ENCODE results near the gene TKTL2. TPM values are rescaled to one million over a fixed set of nuclear protein-coding genes. Genes with fewer than 3 reads are reported as not detected.

TKTL2 gene
- total RNA-seq, 1 experiment from 2014 or later, result not detected

- Mint-ChIP-seq H3K4me3 (no peak overlapping the region), H3K27ac (peak overlapping the region; percentile 79; the same call in 1 of the 2 replicates), H3K9me3 (no peaks in the 10 kb centered on the region), H3K36me3 (no peaks in the 10 kb centered on the region), H3K27me3 (ENCODE audit: low read depth) (no peaks in the 10 kb centered on the region), H3K4me1 (peaks cover 2% of the 10 kb centered on the region; the same call in 1 of the 2 replicates)
- CTCF ChIA-PET, result no interaction called here
- ATAC-seq (no peak), DNase-seq (ENCODE audit: low spot score) (no peak)
- POLR2A ChIA-PET, result no interaction called here
- TF ChIP-seq ESRRA (CRISPR knock-in tag; IDR thresholded peaks at IDR 0.05; ENCODE audit: borderline replicate concordance) (no peak), USF2 (CRISPR knock-in tag; IDR thresholded peaks at IDR 0.05) (no peak)
Measured at GRCh38 chr4:163448540-163449203, 24.9 kb downstream of the TKTL2 start.

DNA sequence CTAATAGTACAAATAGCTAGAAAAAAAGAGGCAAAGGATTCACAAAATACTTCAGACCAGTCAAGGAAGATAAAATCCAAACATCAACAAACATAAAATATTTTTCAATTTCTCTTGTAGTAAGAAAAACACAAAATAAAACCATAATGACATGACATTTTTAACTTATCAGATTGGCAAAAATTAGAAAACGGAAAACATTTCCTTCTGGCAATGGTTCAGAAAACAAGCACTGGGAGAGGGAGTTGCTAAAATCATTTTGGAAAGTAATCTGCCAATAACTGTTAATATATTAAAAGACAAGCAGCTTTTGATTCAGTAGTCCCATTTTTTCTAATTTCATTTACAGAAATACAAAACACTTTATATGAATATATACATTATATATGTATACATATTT, 26.1 kb downstream of the TKTL2 start:
- TF ChIP-seq ZNF138 (CRISPR knock-in tag; conservative IDR thresholded peaks at IDR 0.05) (no peak), E2F4 (CRISPR knock-in tag; IDR thresholded peaks at IDR 0.05; ENCODE audit: borderline replicate concordance, low read depth) (no peak), ESRRA (CRISPR knock-in tag; IDR thresholded peaks at IDR 0.05; ENCODE audit: borderline replicate concordance) (no peak), IRF1 (CRISPR knock-in tag; IDR thresholded peaks at IDR 0.05) (no peak), MXD4 (CRISPR knock-in tag; IDR thresholded peaks at IDR 0.05; ENCODE audit: borderline replicate concordance) (no peak), ZNF532 (CRISPR knock-in tag; IDR thresholded peaks at IDR 0.05; ENCODE audit: borderline replicate concordance) (no peak), JAZF1 (CRISPR knock-in tag; IDR thresholded peaks at IDR 0.05) (no peak), ZNF219 (CRISPR knock-in tag; IDR thresholded peaks at IDR 0.05; ENCODE audit: borderline replicate concordance) (no peak)
- TF ChIP-seq, protein P1, sequence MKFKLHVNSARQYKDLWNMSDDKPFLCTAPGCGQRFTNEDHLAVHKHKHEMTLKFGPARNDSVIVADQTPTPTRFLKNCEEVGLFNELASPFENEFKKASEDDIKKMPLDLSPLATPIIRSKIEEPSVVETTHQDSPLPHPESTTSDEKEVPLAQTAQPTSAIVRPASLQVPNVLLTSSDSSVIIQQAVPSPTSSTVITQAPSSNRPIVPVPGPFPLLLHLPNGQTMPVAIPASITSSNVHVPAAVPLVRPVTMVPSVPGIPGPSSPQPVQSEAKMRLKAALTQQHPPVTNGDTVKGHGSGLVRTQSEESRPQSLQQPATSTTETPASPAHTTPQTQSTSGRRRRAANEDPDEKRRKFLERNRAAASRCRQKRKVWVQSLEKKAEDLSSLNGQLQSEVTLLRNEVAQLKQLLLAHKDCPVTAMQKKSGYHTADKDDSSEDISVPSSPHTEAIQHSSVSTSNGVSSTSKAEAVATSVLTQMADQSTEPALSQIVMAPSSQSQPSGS (CRISPR knock-in tag; IDR thresholded peaks at IDR 0.05; ENCODE audit: borderline replicate concordance, low read depth), result no peak
- TF ChIP-seq, protein P2, sequence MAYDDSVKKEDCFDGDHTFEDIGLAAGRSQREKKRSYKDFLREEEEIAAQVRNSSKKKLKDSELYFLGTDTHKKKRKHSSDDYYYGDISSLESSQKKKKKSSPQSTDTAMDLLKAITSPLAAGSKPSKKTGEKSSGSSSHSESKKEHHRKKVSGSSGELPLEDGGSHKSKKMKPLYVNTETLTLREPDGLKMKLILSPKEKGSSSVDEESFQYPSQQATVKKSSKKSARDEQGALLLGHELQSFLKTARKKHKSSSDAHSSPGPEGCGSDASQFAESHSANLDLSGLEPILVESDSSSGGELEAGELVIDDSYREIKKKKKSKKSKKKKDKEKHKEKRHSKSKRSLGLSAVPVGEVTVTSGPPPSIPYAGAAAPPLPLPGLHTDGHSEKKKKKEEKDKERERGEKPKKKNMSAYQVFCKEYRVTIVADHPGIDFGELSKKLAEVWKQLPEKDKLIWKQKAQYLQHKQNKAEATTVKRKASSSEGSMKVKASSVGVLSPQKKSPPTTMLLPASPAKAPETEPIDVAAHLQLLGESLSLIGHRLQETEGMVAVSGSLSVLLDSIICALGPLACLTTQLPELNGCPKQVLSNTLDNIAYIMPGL (CRISPR knock-in tag; IDR thresholded peaks at IDR 0.05), result no peak
- TF ChIP-seq, protein P3, sequence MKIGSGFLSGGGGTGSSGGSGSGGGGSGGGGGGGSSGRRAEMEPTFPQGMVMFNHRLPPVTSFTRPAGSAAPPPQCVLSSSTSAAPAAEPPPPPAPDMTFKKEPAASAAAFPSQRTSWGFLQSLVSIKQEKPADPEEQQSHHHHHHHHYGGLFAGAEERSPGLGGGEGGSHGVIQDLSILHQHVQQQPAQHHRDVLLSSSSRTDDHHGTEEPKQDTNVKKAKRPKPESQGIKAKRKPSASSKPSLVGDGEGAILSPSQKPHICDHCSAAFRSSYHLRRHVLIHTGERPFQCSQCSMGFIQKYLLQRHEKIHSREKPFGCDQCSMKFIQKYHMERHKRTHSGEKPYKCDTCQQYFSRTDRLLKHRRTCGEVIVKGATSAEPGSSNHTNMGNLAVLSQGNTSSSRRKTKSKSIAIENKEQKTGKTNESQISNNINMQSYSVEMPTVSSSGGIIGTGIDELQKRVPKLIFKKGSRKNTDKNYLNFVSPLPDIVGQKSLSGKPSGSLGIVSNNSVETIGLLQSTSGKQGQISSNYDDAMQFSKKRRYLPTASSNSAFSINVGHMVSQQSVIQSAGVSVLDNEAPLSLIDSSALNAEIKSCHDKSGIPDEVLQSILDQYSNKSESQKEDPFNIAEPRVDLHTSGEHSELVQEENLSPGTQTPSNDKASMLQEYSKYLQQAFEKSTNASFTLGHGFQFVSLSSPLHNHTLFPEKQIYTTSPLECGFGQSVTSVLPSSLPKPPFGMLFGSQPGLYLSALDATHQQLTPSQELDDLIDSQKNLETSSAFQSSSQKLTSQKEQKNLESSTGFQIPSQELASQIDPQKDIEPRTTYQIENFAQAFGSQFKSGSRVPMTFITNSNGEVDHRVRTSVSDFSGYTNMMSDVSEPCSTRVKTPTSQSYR (CRISPR knock-in tag; IDR thresholded peaks at IDR 0.05), result no peak
- TF ChIP-seq, protein P4, sequence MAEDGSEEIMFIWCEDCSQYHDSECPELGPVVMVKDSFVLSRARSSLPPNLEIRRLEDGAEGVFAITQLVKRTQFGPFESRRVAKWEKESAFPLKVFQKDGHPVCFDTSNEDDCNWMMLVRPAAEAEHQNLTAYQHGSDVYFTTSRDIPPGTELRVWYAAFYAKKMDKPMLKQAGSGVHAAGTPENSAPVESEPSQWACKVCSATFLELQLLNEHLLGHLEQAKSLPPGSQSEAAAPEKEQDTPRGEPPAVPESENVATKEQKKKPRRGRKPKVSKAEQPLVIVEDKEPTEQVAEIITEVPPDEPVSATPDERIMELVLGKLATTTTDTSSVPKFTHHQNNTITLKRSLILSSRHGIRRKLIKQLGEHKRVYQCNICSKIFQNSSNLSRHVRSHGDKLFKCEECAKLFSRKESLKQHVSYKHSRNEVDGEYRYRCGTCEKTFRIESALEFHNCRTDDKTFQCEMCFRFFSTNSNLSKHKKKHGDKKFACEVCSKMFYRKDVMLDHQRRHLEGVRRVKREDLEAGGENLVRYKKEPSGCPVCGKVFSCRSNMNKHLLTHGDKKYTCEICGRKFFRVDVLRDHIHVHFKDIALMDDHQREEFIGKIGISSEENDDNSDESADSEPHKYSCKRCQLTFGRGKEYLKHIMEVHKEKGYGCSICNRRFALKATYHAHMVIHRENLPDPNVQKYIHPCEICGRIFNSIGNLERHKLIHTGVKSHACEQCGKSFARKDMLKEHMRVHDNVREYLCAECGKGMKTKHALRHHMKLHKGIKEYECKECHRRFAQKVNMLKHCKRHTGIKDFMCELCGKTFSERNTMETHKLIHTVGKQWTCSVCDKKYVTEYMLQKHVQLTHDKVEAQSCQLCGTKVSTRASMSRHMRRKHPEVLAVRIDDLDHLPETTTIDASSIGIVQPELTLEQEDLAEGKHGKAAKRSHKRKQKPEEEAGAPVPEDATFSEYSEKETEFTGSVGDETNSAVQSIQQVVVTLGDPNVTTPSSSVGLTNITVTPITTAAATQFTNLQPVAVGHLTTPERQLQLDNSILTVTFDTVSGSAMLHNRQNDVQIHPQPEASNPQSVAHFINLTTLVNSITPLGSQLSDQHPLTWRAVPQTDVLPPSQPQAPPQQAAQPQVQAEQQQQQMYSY (CRISPR knock-in tag; IDR thresholded peaks at IDR 0.05), result no peak
- H3K27me3 Mint-ChIP-seq (ENCODE audit: low read depth), result no peaks in the 10 kb centered on the region
- H3K27ac Mint-ChIP-seq, result no peak overlapping the region
- no peak for ATAC-seq
- CTCF ChIA-PET, result interaction anchor here (0.7 kb wide), 1 partner anchor 169 kb away, joined by 5 read pairs; no protein-coding TSS in a partner anchor
- no peak for DNase-seq (ENCODE audit: low spot score)
- POLR2A ChIA-PET, result interaction anchor here (0.7 kb wide), 1 partner anchor 150 kb away, joined by 3 read pairs; no protein-coding TSS in a partner anchor
- peaks cover 1% of the 10 kb centered on the region; the same call in 1 of the 2 replicates for H3K9me3 Mint-ChIP-seq
- peaks cover 2% of the 10 kb centered on the region; the same call in 1 of the 2 replicates for H3K4me1 Mint-ChIP-seq
- H3K4me3 Mint-ChIP-seq, result no peak overlapping the region
- H3K36me3 Mint-ChIP-seq, result no peaks in the 10 kb centered on the region
